HG03108 (cell line): ENCODE results near the gene VPS13C.

ENCODE experiments used
- ATAC-seq: cut with Tn5 transposase; IDR thresholded peaks from one replicate; pipeline ENCODE4 v1.9.1; 2021; ENCODE audit warnings: moderate library complexity; ENCODE audit not compliant: unreplicated experiment

The VPS13C gene

DNA sequence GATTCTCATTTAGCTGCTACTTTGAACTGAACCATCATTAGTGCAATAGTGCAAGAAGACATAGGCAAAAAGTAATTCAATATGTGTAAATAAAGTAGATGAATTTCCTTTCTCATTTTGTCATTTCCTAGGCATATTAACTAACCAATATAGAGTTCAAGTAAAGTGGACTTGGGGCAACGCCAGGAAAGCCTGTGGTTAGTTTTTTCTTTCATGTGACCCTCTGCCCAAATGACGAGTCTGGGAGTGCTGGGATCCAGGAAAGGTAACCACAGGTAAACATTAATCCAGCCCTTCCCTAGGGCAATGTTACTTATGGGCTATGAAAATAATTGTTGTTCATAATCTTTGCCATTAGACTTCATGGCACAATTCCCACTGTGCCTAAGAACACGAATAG lies 181.0 kb downstream of the VPS13C start:
- no peak for ATAC-seq

DNA sequence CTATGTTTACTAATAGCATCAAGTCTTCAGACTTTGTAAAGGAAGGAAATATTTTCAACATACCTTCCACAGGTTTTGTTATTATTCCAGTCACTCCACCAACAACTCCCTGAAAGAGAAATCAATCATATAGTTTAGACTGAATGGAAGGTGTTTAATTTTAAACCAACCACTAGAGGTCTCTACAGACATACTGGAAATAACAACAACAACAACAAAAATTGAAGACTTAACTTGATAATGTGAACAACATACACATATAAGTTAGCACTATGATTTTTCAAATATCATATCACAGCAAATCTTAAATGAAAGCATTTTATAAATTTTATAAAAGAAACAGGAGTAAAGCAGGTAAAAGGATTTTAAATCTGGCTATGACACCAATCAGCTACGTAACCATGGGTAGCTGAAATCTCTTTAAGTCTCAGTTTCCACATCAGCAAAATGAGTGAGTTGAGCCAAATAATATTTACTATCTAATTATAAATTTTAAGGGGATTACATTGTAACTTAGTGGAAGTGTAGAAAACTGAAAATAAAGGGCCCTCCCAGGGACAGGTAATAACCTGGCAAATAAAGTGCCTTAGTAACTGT lies 188.2 kb downstream of the VPS13C start:
- no peak for ATAC-seq

DNA sequence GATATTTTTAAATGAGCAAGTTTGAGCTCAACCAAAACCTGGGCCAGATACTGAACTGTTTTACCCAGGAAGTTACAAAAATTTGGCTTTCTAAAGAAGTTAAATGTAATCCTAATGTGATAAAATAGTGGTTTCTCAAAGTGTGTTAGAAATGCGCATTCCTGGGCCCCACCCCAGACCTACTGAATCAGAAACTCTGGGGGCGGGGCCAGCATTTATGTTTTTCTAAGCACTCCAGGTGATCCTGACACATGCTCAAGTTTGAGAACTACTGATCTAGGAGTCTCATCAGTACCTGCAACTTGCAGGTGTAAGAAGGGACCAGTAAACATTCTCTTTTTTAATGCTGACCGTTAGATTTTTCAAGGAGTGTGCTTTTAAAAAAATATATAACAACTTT lies 190.6 kb downstream of the VPS13C start:
- no peak for ATAC-seq

DNA sequence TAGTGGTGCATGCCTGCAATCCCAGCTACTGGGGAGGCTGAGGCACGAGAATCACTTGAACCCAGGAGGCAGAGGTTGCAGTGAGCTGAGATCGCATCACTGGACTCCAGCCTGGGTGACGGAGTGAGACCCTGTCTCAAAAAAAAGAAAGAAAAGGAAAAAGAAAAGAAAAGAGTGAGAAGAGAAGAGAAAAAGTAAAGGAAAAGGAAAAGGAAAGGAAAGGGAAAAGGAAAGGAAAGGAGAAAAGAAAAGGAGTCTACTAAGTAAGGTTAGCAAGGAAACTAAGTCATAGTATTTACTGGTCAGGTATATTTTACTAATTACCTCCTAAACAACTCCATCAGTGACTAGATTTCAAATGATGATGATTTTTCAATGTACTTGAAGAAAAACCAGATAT lies 198.3 kb downstream of the VPS13C start:
- ATAC-seq: no peak

DNA sequence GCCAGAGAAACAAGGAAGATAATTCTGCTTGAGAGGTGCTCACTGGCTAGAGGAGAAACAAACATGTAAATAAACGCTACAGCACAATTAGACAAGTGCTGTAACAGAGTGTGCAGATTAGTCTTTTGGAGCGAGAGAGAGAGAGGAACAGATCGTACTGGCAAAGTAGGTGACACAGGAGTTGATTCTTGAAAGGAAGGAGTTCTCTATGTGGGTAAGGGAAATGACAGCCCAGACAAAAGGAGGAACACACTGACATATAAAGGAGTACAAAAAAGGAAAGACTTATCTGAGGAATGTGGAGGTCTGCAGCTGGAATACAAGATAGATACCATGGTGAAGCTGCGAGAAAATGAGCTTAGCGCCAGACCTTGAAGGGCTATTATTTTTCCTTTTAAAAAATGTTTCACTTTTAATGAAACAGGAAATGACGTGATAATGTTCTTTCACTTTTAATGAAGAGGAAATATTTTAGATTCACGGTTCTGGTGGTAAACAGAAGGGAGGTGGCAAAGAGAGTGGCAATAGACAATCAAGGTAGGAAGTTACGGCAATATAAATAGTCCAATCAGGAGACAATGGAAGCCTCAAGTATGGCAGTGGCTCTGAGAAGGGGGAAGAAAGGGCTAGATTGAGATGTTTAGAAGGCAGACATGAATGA lies 202.9 kb downstream of the VPS13C start:
- ATAC-seq: no peak

DNA sequence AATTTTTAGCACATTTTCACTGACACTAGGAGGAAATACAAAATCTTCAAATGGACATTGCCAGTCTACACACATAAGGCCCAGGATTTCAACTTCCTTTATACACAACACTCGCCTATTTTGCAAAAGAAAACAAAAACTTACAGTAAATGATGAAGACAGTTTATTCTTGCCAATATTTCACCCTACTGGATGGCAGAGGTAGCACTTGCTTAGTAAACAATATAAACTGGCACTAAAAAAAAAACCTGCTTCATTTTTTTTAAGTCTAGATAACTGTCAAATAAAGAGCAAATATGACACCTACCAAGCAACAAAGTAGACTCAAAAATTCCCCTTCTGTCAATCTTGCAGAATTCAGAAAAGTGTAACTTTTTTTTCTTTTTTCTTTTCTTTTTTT lies 204.0 kb downstream of the VPS13C start:
- ATAC-seq: no peak

DNA sequence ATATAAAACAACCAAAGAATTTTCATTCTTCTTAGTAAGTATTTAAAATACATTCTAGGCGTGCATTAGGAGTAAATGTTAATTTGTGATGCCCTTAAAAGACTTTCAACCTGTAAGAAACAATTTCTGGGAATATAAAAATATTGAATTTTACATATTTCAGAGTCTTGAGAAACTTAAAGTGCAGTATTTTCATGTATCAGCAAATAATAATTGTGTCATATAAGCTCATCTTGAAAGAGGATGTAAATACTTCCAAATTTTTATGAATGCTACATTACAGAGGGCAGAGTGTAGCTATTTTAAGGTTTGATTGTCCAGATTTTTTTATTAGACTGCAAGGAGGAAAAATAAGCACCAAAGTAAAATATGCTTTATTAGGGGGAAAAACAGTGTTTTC lies 207.1 kb downstream of the VPS13C start:
- ATAC-seq: no peak

DNA sequence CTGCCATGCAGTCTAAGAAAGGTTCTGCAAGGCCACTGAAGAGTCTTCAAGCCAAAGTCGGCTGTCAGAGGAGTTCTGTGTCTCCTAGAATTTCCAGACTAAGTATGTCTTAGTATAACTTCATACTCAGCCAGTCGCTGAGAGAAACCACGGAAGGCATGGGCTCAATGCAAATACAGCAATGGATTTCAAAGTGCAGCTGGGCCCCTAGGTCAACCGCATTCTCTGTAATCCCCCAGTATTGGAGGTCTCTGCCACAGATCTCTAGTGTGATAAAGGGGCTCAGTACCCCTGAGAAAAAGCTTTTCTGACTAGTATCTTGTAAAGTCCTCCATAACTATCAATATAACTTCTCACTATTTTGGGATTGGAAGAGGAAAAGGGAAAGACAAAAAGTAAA lies 208.3 kb downstream of the VPS13C start:
- ATAC-seq: no peak

DNA sequence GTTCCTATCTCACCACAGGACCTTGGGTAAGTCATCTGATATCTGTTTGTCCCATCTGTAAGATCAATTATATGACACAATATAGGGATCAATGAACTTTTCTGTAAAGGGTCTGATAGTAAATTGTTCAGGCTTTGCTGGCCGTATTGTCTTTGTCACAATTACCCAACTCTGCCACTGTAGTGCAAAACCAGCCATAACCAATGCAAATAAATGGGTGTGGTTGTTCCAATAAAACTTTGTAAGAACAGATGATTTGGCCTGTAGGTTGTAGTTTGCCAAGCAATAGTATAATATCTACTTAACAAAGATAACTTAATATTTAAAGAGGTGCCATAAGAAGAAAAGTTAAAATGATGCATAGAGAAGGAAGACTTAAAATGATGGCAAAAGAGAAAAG lies 210.8 kb downstream of the VPS13C start:
- ATAC-seq: no peak

DNA sequence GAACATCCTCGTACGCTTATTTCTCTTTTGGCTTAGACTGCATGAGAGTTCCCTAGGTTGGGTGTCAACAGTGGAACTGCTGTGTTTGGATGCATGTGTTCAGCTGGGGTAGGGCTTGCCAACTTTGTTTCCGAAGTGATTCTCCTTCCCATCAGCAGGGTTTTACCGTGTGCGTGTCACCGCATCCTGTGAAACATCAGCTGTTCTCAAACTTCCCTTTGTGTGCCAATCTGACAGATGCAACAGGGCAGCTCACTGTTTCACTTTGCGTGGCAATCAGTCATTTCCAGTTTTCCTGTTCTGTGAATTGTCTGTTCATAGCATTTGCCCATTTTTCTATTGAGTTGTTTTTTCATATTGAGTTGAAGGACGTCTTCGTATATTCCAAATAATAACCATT lies 218.8 kb downstream of the VPS13C start:
- ATAC-seq: no peak

DNA sequence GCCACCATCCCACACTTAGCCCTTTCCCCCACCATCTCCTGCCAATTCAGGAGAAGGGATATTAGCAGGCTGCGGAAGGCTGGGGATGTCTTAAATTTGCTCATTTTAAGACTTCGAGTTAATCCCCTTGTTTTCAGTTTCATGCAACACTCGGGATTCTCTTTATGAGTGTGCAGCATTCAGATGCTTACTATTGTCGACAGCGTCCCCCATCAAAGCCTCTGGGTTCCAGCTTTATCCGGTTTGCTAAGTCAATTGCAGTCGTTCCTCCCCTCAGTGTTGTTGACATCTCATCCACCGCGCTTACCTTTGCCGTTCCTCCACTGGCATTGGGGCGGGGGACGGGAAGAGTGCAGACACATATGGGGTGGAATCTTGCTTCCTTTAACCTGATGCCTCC lies 220.2 kb downstream of the VPS13C start:
- ATAC-seq: no peak

DNA sequence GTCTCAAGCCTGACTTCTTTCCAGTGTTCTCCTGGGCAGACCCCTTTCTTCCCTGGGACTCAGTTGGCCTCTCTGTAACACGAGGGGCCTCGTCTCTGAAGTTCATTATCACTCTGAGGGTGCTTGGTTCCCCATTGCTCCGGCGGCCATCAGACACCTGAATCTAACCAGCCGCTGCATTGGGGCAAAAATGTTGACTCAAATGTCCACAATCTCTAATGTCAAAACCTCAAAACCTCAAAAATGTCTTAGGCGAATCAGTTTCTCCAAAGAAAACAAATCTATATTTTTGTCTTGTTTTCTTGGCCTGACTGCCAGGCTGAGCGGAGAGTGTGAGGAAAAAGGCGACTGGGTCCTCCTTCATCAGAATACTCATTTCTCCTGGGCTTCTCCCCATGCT lies 220.7 kb downstream of the VPS13C start:
- ATAC-seq: no peak

DNA sequence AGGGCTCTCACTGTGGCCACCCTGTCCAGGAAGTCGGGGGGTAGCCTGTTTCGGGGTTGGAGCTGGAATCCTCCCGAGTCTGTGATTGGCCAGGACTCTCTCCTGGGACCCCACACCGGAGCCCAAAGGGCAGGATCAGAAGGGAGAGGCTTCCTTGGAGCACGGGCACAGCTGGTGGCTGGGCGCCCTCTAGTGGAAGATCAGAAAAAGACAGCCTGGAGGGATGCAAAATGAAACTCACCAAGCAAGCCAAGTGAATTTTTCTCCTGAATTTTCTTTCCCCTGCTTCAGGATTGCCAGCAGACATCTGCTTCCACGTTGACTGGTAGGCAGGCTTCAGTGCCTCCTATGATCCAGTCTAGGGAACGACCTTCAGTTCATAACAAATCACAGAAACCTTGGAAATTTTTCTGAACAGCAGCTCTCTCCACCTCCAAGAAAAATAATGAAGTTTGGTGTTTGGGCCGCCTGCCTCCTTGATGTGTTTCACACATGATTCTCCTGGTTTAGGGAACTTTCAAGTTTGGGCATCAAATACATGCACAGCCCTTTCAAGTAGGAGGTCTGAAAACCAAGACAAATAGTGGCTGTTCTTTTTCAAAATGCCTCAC lies 224.6 kb downstream of the VPS13C start:
- no peak for ATAC-seq

DNA sequence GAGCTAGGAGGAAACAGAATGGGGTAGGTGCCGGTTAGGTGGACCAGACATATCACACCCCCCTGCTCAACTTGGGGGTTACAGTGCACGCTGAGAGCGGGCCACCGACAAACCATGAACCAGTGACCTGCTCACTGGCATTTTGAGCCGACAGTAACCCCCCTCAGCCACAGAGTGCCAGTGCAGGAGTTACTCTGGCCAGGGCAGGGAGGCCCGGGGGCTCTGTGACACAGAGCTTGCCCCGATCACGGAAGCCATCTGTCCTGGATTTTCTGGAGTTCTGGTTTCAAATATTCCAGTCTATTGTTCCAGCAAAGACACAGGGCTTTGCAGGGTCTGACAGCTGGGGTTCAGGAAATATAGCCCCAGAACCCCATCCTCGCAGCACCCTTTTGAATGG lies 225.2 kb downstream of the VPS13C start:
- ATAC-seq: no peak

DNA sequence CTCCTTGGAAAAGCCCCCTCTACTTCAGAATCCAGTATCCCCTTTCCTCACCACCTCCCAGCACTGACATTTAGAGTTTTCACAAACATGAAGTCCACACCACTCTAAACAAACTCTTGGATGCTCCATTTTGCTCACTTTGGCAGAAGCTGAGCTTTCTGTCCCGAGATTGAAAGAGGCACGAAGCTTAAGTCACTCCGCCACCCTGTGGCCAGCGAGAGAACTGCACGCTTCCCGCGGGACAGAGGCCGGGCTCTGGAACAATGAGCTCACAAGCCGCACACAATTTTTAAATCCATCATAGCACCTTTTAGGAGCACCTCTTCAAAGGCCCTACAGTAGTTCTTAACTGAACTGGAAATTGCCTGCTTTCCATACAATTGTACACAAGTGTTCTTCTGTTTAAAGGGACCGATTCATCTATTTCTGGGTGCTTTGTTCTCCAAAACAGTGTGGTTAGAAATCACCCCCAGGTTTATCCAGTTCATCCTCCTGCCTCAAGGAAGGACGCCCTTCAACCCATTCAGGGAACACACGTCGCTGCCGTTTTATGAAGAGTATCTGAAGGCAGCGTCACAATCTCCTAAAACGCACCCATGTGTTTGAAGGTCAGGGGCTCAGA lies 226.1 kb downstream of the VPS13C start:
- ATAC-seq: peak; percentile 56

DNA sequence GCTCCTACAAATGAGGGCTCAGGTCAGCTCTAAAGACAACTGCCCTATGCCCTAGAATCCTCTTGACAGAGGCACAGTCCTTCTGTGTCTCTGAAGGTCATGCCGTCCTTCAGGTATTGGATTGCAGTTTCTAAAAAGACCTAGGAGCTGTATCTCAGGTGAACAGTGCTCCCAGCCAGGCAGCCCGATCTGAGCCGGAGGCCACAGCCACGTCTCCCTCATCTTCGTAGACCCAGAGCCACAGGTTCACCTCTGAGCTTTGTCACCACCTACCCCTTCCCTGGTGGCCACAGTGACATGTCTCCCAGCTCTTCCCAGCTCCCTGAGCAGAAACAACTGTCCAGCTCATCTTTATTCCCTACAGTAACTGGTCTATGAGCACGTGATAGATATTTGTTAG lies 228.0 kb downstream of the VPS13C start:
- no peak for ATAC-seq

DNA sequence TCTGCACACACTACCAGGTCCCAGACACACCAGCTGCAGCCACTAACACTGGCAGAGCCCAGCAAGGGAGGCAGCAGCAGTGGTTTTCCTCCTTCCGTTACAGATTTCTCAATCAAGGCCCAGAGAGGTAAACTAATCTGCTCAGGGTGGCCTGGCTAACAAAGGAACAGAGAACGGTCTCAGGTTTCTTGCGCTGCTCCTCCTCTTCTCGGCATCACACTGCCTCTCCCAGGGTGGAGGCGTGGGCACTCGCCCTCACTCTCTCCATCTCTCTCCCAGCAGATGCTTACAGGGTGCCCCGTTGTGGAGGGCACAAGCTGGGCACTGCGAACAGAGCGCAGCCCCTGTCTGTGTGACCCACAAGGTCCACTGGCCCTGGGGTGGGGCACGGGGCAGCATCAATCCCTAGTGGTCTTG lies 228.7 kb downstream of the VPS13C start:
- ATAC-seq: no peak

DNA sequence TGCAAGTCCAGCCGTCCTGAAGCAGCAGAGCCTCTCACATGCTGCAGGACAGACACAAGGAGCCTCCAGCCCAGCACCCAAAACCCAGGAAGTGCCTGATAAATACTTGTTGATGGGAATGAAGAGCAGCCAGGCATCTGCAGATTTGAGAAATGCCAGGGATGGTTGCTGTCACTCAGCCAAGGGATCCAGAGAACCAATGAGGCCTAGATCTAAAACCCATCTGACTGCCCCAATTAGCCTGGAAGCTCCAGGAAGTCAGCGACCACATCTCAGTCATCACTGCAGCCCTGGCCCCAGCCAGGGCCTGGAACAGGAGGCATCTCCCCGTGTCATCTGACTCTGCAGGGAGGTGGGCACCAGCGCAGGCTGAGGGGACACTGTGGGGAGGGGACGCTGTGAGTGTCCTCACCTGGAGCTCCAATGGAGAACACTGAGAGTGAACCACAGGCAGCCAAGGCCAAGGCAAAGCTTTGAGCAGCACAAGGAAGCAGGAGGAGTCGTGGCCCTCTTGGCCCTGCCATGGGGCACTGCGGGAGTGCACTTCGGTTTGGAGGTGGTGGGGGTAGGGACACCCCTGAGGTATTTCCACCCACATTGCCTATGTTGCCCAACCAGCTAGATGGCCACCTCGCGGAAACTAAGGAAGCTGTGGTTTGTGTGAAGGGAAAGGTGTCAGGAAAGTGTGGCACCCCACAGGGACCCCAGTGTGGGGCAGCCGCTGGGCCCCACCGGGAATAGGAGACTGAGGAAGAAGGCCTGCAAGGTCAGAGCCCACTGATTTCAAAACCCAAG lies 229.5 kb downstream of the VPS13C start:
- no peak for ATAC-seq

DNA sequence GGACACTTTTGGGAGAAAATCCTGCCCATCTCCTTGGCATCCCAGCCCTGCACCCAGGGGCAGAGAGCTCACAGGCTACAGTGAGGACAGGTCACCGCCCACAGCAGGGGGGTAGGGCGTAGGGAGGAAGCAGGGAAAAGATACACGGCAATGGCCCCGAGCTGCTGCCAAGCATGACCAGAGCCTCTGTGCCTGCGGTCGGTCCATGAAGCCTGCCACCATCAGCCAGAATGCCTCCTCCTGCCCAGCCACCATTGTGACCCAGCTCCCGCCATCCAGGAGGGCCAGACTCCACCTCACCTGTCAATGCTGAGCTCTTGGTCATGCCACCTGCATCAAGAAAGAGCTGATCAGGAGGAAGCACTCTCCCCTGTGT lies 230.7 kb downstream of the VPS13C start:
- no peak for ATAC-seq

DNA sequence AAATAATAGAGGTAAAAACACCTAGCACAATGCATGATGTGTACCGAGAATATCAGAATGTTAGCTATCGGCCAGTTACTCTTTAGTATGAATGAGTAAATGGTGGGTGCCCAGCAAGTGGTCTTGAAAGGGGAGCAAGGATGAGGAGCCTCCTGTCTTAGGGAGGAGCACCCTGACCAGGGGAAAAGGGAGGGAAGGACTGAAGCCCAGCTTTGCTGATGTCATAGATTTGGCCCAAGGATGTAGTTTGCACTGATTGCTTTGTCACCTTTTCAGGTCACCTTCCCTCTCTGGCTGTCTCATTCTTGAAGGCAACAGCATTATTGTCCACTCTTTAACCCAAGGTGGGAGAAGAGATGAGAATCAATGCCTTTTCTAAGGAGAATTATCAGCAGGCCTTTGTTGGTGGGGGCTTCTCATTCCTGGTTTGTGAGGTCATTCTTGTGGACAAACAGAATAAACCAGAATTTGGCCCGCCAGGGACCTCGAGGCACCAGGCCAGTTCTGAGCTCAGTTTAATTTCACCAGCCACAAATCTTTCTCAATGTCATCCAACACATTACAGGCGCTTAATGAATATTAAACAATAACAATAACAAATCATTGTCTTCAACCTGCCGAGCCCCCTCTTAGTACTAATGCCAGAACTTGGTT lies 231.3 kb downstream of the VPS13C start:
- ATAC-seq: no peak

DNA sequence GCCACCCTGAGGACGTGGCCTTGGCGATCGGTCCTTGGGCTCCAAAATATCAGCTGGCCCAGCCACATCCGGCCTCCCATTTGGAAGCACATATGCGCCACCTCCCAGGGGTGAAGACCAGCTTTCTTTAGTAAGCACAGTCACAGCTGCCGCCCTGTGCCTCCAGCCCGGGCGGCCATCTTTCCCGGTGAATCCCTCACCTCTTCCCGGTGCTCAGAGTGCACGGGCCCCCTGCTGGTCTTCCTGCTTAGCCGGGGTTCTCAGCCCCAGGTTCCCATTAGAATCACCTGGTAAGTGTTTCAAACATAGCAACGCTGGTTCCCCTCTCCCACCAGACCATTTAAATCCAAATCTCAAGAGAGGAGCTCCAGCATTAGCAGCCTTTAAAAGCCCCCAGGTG lies 232.2 kb downstream of the VPS13C start:
- no peak for ATAC-seq
